ENCODE results near the gene ANKS1B.

The ANKS1B gene

GRCh38 chr12:99133401-99133800 lies 851.3 kb downstream of the ANKS1B start:
- Histone ChIP-seq H3K27me3 (no peaks in the 10 kb centered on the region), H3K4me1 (no peaks in the 10 kb centered on the region), H3K9me3 (no peaks in the 10 kb centered on the region), H3K4me3 (ENCODE audit: low read depth, low read length) (no peak overlapping the region), H3K36me3 (no peaks in the 10 kb centered on the region)
- no peak for DNase-seq
- no peak for TF ChIP-seq CTCF (IDR thresholded peaks at IDR 0.05; ENCODE audit: low read depth, low read length)

- DNase-seq = no peak
- Histone ChIP-seq H3K36me3 (no peaks in the 10 kb centered on the region), H3K4me3 (ENCODE audit: low read depth, low read length) (no peak overlapping the region), H3K9me3 (no peaks in the 10 kb centered on the region), H3K4me1 (no peaks in the 10 kb centered on the region), H3K27me3 (no peaks in the 10 kb centered on the region)
- no peak for TF ChIP-seq CTCF (IDR thresholded peaks at IDR 0.05; ENCODE audit: low read depth, low read length)
These were observed 853.0 kb downstream of the ANKS1B start for GRCh38 chr12:99131751-99132199.

- no peak for DNase-seq
- H3K27me3 ChIP-seq = no peaks in the 10 kb centered on the region
- no peaks in the 10 kb centered on the region for H3K36me3 ChIP-seq
- H3K4me1 ChIP-seq = no peaks in the 10 kb centered on the region
- no peak overlapping the region for H3K4me3 ChIP-seq (ENCODE audit: low read depth, low read length)
- no peak for TF ChIP-seq CTCF (IDR thresholded peaks at IDR 0.05; ENCODE audit: low read depth, low read length)
- H3K9me3 ChIP-seq = no peaks in the 10 kb centered on the region
These were observed 853.8 kb downstream of the ANKS1B start for GRCh38 chr12:99130808-99131553.

- no peak for DNase-seq
- Histone ChIP-seq H3K4me3 (ENCODE audit: low read depth, low read length) (no peak overlapping the region), H3K36me3 (no peaks in the 10 kb centered on the region), H3K9me3 (no peaks in the 10 kb centered on the region), H3K27me3 (no peaks in the 10 kb centered on the region), H3K4me1 (no peaks in the 10 kb centered on the region)
- TF ChIP-seq CTCF (IDR thresholded peaks at IDR 0.05; ENCODE audit: low read depth, low read length) = no peak
These were observed 856.4 kb downstream of the ANKS1B start for GRCh38 chr12:99128246-99128802.

GRCh38 chr12:99122959-99123358 lies 861.8 kb downstream of the ANKS1B start:
- DNase-seq = no peak

More at GRCh38 chr12:99122959-99123358, 861.8 kb downstream of the ANKS1B start:
- Histone ChIP-seq H3K27me3 (no peaks in the 10 kb centered on the region), H3K36me3 (no peaks in the 10 kb centered on the region), H3K4me1 (no peaks in the 10 kb centered on the region), H3K4me3 (ENCODE audit: low read depth, low read length) (no peak overlapping the region), H3K9me3 (no peaks in the 10 kb centered on the region; the same call in 1 of the 2 replicates)
- TF ChIP-seq CTCF (IDR thresholded peaks at IDR 0.05; ENCODE audit: low read depth, low read length) = no peak
